Measurements from ENCODE around the gene GPR61. TPM values are rescaled to one million over a fixed set of nuclear protein-coding genes. Genes with fewer than 3 reads are reported as not detected.
A peak's percentile ranks its signal among the peaks of the same experiment; 100 is the strongest.

The GPR61 gene
- total RNA-seq, 6 experiments from 2014 or later, result 0.12 TPM; not detected in 5

DNA sequence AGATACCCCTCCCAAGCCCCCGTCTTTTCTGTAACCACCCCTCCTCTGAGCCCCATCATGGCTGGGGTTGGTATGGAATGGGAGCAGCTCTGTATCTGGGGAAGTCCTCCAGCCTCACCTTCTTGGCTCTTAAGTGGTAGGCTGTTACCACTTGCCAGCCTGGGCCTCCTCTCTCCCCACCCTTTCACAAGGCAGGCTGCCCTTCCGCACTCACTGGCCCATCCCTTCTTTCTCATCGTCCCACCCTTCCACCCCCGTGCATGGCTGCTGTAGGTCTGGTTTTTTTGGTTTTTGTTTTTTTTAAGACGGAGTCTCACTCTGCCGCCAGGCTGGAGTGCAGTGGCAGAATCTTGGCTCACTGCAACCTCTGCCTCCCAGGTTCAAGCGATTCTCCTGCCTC, 40.6 kb upstream of the GPR61 start:
- no peaks in the 10 kb centered on the region for H3K9me3 Mint-ChIP-seq
- H3K4me1 Mint-ChIP-seq (ENCODE audit: low read depth), result peaks cover 68% of the 10 kb centered on the region
- no peak for DNase-seq
- H3K4me3 Mint-ChIP-seq, result peak overlapping the region; percentile 71
- TF ChIP-seq, protein P1, sequence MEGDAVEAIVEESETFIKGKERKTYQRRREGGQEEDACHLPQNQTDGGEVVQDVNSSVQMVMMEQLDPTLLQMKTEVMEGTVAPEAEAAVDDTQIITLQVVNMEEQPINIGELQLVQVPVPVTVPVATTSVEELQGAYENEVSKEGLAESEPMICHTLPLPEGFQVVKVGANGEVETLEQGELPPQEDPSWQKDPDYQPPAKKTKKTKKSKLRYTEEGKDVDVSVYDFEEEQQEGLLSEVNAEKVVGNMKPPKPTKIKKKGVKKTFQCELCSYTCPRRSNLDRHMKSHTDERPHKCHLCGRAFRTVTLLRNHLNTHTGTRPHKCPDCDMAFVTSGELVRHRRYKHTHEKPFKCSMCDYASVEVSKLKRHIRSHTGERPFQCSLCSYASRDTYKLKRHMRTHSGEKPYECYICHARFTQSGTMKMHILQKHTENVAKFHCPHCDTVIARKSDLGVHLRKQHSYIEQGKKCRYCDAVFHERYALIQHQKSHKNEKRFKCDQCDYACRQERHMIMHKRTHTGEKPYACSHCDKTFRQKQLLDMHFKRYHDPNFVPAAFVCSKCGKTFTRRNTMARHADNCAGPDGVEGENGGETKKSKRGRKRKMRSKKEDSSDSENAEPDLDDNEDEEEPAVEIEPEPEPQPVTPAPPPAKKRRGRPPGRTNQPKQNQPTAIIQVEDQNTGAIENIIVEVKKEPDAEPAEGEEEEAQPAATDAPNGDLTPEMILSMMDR (IDR thresholded peaks at IDR 0.05), result no peak
- H3K27ac Mint-ChIP-seq, result peak overlapping the region; percentile 85
- H3K36me3 Mint-ChIP-seq (ENCODE audit: low read depth), result no peaks in the 10 kb centered on the region; the same call in 1 of the 2 replicates
- peaks cover 3% of the 10 kb centered on the region; the same call in 1 of the 2 replicates for H3K27me3 Mint-ChIP-seq (ENCODE audit: insufficient read depth)

DNA sequence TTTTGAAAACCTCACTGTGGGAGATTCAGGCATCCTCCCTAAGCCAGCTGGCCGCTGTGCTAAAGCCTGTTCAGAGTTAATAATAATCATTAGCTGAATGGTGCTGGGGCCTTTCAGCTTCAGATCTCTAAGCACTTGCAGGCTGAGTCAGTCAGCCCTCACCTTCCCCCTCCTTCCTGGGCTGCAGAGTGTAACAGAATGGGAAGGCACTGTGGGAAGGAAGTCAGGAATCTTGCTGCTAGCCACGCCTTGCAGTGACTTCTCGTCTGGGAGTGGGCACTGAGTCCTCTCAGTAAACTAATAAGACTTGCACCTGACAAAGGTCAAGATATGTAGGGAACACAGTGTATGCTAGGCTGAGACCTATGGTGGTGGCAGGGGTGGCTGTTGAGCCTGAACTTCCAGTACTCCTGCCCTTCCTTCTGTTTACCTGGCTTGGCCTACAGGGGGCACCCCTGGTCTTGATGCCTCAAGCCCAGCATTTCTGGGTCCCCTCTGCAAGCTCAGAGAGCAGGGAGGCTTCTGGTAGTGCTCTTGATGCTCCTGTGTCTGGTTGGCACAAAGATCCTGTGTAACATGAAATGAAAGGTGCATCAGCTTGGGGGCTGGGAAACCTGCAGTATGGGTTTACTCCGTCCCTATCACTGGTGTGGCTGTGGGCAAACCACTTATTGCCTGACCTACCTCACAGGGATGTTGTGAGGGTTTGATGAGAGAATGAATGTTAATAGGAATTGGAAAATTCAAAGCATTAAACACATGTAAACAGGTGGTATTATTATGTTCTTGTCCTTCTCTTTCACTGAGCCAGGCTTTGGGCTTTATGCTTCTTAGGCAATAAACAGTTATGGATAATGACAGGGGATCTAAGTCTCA, 39.8 kb upstream of the GPR61 start:
- TF ChIP-seq, protein P1 (IDR thresholded peaks at IDR 0.05), result peak; percentile 79
- Mint-ChIP-seq H3K36me3 (ENCODE audit: low read depth) (no peaks in the 10 kb centered on the region; the same call in 1 of the 2 replicates), H3K9me3 (no peaks in the 10 kb centered on the region)

DNA sequence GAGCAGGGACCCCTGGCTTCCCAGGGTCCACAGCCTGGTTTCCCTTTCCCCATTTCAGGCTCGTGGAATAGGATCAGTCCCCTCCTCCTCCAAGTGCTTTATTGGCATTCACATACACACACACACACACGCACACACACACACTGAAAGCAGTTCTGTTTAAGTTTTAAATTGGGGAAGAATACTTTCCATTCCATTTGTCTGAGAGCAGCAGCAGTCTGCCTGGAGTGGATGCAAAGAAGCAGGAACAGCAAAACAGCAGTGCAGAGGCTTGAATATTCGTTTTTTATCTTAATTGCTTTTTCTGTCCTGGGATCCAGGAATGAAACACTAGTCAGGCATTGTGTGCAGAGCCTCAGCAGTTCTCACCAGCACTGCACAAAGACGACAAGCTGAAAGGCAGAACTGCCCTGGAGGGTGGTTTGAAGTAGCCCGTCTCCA, 38.7 kb upstream of the GPR61 start:
- H3K4me1 Mint-ChIP-seq (ENCODE audit: low read depth), result peaks cover 57% of the 10 kb centered on the region
- H3K27me3 Mint-ChIP-seq (ENCODE audit: insufficient read depth), result peaks cover 4% of the 10 kb centered on the region
- peak overlapping the region; percentile 47; the same call in 1 of the 2 replicates for H3K27ac Mint-ChIP-seq
- TF ChIP-seq, protein P1 (IDR thresholded peaks at IDR 0.05), result no peak
- H3K4me3 Mint-ChIP-seq, result peak overlapping the region; percentile 40; the same call in 1 of the 2 replicates
- H3K9me3 Mint-ChIP-seq, result no peaks in the 10 kb centered on the region
- no peaks in the 10 kb centered on the region for H3K36me3 Mint-ChIP-seq (ENCODE audit: low read depth)
- peak; percentile 81 for DNase-seq

More for the DNA sequence above, 39.8 kb upstream of the GPR61 start:
- DNase-seq, result peak; percentile 73
- peaks cover 60% of the 10 kb centered on the region for H3K4me1 Mint-ChIP-seq (ENCODE audit: low read depth)
- H3K27ac Mint-ChIP-seq, result peak overlapping the region; percentile 85
- peak overlapping the region; percentile 71 for H3K4me3 Mint-ChIP-seq
- peaks cover 3% of the 10 kb centered on the region; the same call in 1 of the 2 replicates for H3K27me3 Mint-ChIP-seq (ENCODE audit: insufficient read depth)

DNA sequence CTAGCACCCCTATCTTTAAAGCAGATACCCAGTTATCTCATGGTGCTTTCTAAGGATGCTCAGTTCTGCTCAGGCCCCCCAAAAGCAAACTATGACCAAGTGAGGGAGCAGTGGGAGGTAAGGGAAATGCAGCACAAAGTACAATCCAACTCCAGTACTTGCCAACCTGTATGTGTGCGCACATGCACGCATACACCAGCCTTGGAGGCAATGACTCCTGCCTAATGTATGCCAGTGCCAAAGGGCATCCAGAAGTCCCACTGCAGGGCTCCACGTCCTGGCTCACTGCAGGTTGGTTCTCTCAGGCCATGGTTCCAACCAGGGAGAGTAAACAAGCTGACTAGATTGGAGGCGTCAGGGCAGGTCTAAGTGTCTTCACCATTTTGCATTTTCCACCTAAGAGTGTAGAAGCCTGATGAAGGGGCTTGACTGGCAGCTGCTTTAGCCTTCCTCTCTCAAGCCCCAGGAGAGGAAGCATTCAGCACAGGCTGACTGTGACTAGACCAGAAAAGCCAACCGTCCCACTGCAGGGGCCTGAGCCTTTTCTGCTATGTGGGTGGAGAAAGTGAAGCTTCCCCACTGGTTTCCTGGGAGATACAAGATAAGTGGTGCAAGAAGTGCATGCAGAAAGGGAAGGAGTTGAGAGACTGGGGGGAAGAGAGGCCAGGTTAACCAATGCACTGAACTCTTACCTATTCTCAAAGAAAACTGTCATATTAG, 37.9 kb upstream of the GPR61 start:
- Mint-ChIP-seq H3K27ac (no peak overlapping the region), H3K4me3 (peak overlapping the region; percentile 31; the same call in 1 of the 2 replicates), H3K9me3 (no peaks in the 10 kb centered on the region), H3K36me3 (ENCODE audit: low read depth) (no peaks in the 10 kb centered on the region), H3K27me3 (ENCODE audit: insufficient read depth) (peaks cover 4% of the 10 kb centered on the region), H3K4me1 (ENCODE audit: low read depth) (peaks cover 54% of the 10 kb centered on the region)
- DNase-seq, result no peak
- TF ChIP-seq, protein P1 (IDR thresholded peaks at IDR 0.05), result no peak

DNA sequence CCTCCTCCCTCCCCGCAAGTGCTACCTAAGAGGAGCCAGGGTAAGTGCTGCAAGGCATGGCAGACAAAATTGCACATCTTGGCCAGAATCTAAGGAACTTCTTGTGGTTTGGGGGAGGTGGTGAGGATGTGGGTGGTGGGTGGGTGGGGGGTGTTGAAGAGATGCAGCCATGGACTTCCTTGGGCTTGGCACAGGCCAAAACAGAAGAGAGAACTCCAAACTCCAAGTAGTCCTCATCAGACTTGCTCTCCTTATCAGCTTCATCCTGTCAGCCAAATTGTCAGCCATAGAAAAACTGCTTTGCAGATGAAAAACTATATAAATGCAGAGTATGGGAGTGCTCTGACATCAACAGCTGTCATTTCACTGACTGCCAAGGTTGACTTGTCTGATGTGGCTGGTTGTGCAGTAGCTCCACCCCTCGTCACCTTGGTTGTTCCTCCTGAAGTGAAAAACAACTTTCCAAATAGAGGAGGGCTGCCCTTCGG, 37.3 kb upstream of the GPR61 start:
- TF ChIP-seq, protein P1 (IDR thresholded peaks at IDR 0.05), result no peak
- H3K27ac Mint-ChIP-seq, result no peak overlapping the region
- H3K4me1 Mint-ChIP-seq (ENCODE audit: low read depth), result peaks cover 54% of the 10 kb centered on the region

More for the DNA sequence above, 37.3 kb upstream of the GPR61 start:
- Mint-ChIP-seq H3K9me3 (no peaks in the 10 kb centered on the region), H3K36me3 (ENCODE audit: low read depth) (no peaks in the 10 kb centered on the region), H3K4me3 (no peak overlapping the region), H3K27me3 (ENCODE audit: insufficient read depth) (peaks cover 4% of the 10 kb centered on the region)
- DNase-seq, result no peak
